A172 (cell line): ENCODE measurements around the gene CDK6. TPM values are rescaled to one million over a fixed set of nuclear protein-coding genes. Genes with fewer than 3 reads are reported as not detected.
A peak's percentile ranks its signal among the peaks of the same experiment; 100 is the strongest.

ENCODE experiments used
- DNase-seq: peaks from one replicate; pipeline ENCODE4 v3.0.0-alpha.2; 2015; ENCODE audit warnings: low spot score
- total RNA-seq: library from RNA; depleted of rRNA; stranded (reverse); fragments of >200 nt; shearing (Covaris generic); gene quantifications from 2 replicates; pipeline ENCODE4 v1.2.3, GENCODE V29; 2014

CDK6 gene
- total RNA-seq, 1 experiment from 2014 or later = 140 TPM

DNA sequence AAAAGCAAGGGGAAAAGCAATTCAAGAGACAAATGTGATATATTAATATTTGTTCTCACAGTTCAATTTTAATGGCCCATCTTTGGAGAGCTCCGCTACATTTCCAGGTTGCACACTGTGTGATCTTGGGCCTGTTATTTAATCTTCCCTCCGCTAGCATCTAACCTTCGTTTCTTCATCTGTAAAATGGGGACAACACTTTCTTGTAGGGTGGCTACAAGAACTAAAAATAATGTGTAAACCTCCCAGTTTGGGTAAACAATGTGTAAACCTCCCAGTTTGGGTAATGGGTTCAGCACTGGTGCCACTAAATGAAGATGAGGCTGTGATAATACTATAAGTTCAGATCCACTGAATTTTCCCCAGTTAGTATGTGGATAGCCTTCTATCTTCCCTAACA is 99.5 kb downstream of the CDK6 start:
- no peak for DNase-seq

DNA sequence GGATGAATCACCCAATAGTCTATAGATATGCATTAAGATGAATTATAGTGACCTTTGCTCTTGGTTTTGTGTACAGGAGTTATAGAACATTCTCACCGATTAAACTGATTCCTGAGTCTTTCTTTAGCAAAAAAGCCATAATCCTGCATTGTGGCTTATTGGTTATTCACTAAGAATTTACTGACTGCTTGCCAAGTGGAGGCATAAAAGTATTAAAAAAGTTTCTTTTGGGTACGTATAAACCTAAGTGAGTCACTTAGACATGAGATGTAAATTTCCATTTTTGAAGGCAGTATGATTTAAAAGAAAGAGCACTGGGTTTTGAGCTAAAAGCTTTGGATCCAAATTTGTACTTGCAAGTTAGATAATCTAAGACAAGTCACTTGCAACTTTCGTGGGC is 100.7 kb downstream of the CDK6 start:
- DNase-seq = no peak

GRCh38 chr7:92732316-92733036 is 103.9 kb downstream of the CDK6 start:
- no peak for DNase-seq

GRCh38 chr7:92731335-92732063 is 104.9 kb downstream of the CDK6 start:
- DNase-seq = no peak

GRCh38 chr7:92730808-92731207 is 105.6 kb downstream of the CDK6 start:
- DNase-seq = no peak

DNA sequence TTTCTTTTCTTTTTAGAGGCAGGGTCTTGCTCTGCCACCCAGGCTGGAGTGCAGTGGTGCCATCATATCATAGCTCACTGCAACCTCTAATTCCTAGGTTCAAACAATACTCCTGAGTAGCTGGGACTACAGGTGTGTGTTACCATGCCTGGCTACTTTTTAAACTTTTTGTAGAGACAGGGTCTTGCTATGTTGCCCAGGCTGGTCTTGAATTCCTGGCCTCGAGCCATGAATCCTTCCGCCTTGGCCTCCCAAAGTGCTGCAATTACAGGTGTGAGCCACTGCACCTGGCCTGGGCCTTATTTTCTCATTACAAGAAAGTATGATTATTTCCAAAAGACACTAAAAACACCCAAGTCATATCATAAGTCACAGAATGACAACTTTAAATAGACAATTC is 106.6 kb downstream of the CDK6 start:
- no peak for DNase-seq

DNA sequence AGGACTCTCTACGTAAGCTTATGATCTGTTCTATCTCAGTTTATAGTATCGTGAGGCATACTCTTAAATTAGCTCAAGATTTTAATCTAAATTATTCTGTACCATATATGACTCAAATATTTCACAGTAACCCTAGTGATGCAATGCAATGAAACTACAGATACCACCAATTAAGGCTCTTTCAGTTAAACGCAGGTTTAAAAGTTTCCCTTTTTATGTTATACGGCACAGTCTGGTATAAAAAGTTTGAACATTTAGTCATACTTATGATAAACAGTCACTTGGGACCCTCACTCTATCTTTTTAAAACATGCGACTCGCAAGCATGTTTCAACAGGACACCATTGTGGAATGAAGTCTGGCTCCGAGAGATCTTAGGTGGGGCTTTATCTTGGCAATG is 107.2 kb downstream of the CDK6 start:
- DNase-seq = no peak

- no peak for DNase-seq
These were observed 108.6 kb downstream of the CDK6 start for GRCh38 chr7:92727755-92728154.

DNA sequence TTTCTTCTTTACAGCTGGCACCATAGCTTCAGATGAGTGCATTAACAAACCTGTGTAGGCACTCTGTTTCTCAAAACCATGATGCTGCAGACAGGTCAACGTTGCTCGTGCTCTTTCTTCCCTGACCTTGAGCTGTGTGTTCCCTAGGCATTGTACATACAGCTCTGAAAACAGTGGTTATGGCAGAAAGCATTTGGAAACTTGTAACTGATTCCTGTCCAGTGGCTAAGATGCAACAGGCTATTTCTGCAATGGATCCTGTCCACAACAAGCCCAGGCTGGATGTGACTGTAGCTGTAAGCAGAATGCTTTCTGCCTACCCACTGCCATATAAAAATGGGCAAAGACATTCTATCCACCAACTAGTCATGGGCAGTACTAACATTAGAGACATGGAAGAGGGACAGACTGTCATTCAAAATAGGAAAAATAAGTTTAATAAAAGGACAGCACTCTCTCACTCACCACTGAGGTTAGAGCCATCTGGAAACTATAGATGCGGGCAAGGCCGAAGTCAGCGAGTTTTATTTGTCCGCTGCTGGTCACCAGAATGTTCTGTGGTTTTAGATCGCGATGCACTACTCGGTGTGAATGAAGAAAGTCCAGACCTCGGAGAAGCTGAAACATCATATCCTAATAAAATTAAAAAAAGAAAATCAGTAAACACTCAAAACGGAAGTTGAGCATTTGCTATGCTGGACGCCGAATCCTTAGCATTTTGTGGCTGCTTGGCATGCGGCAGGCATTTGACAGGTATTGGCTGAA is 111.0 kb downstream of the CDK6 start:
- no peak for DNase-seq

- DNase-seq = no peak
These were observed 112.4 kb downstream of the CDK6 start for GRCh38 chr7:92723943-92724342.

DNA sequence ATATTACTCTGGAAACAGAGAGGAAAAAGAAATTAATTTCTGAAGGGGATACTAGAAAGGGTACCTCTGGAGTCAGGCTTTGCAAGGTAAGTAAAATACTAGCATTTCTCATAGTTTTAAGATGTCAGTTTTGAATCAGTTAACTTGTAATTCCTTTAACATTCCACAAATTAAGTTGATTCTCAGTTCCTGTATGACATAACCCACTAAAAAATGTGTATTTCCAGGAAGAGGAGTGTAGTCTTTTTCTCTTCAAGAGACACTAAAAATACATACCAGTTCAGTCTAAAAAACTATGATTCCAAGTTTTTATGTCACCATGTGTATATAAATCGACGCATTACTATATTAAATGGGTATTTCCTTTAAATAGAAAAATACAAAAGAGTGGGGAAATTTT is 113.2 kb downstream of the CDK6 start:
- DNase-seq = peak; percentile 50

GRCh38 chr7:92722541-92722940 is 113.8 kb downstream of the CDK6 start:
- no peak for DNase-seq

DNA sequence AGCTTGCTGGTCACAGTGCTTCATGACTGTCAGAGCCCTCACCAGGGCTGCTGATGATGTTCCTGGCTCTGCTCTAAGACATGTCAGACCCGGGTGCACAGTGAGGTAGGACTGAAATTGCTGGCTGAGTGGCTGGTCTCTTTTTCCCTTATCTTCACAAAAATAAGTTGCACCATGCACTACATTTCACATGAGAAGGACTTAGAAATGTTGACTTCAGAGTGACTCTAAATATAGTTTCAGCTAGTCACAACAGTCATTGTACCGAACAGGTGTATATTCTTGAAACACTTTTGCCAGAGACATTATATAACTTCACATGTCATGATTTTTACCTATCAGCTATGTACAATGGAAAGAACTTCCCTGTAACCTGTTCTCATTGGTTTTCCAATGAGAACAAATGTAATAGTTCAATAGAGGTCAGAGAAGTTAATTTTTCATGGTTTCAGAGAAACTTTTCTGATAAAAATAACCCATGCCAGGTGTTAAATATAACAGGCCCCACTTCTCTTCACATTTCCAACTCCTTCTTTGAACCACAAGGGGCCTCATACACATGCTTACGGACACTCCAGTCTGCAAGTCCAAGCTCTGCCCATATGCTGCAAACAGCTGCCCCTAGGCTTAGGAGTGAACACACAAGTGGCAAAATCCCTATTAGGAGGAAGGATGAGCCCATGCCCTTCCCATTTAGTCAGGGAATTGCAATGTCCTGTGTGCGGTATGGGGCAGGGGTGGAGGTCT is 115.6 kb downstream of the CDK6 start:
- DNase-seq = no peak

DNA sequence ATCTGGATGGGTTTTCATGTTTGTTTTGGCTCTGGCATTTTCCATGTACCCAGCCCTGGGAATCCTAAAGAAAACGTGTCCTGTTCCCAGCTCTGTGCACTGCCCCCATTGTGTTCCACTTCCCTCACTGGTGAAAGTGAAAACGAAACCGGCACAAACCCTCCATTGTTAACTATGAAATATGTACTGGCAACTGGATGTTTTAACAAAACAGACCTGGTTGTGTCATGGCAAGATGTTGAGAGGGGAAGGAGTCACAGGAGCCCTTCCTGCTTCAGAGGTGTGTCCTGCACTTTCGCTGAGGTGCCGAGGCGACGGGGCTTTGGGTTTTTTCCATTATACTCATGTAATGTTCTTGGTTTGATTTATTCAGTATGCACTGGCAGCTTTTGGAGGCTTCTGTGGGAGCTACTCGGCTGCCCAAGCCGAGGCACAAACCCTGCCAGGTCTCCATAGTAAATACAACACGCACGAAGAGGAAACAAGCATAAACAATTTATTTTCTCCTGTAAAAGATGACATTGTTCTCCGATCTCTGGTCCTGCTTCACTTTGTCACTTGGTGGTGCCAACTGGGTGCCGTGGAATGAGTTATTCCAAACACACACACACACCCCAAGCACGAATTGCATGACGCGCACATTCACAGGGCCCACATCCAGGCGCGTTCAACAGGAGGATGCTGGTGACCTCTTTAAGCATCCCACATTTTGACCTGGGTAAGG is 118.2 kb downstream of the CDK6 start:
- peak; percentile 84 for DNase-seq

GRCh38 chr7:92717623-92717992 is 118.8 kb downstream of the CDK6 start:
- DNase-seq = peak; percentile 66

DNA sequence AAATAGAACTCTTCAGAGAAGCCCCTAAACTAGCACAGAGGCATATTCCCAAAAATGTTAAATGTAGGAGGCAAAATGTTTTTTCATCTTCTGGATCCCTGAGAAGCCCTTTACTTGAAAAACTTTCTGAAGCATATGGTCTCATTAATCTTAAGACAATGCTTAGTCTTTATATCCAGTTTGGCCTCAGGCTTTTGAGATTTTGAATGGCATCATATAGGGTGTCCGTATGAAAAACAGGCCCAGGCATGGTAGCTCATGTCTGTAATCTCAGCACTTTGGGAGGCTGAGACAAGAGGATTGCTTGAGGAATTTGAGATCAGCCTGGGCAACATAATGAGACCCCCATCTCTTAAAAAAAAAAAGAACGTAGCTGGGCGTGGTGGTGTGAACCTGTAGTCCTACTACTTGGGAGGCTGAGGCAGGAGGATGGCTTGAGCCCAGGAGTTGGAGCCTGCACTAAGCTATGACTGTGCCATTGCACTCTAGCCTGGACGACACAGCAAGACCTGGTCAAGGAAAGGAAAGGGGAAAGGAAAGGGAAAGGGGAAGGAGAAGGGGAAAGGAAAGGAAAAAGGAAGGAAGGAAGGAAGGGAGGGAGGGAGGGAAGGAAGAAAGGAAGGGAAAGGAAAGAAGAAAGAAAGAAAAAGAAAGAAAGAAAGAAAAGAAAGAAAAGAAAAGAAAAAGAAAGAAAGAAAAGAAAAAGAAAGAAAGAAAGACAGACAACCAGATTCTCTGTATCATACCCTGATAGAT is 119.4 kb downstream of the CDK6 start:
- no peak for DNase-seq

GRCh38 chr7:92715963-92716362 is 120.4 kb downstream of the CDK6 start:
- DNase-seq = no peak

GRCh38 chr7:92714767-92715166 is 121.6 kb downstream of the CDK6 start:
- DNase-seq = no peak

GRCh38 chr7:92714280-92714679 is 122.1 kb downstream of the CDK6 start:
- DNase-seq = no peak

DNA sequence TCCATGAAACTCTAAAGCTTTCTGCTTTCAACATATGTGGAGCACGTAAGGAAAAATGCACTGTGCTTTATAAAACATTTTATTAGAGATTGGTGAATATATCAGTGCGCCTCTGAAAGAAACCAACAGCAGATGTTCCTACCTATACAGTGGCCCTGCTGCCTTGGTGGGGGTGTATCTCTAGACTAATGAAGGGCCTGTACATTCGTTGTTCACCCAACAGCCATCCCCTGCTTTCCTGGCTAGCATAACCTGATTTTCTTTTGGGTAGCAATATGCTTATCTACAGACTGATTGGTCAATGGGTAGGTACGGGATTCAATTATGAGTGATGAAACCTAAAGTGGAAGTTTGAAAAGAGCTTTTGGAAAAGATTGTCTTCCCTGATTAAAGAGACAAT is 126.5 kb downstream of the CDK6 start:
- DNase-seq = no peak

DNA sequence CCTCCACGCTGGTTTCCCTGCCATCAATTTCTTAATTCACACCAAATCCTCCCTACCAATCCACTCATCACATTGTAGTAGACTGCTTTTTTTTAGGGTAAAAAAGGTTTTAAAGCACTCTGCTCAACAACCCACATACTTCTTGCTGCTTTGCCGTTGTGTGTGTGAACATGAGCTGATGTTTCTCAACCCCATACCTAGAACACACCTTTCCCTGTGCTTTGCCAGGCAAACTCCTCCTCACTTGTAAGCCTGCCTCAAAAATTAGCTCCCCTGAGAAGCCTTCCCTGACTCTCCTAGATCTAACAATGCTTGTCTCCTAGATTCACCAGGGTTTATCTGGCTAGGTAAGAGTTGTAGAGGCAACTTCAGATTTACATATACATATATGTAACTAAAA is 127.2 kb downstream of the CDK6 start:
- DNase-seq = no peak
